PC-3 (cell line): ENCODE results near the gene OCA2.

Source experiments
- EZH2phosphoT487 ChIP-seq: fragments of 300-600 bp; sonication (generic); IDR thresholded peaks from 2 replicates; pipeline ENCODE4 v1.6.1; 2018; ENCODE audit warnings: mild to moderate bottlenecking, antibody characterized with exemption, low read length, borderline replicate concordance
- TF ChIP-seq, protein P1 (sequence below): fragments of 300-600 bp; sonication (generic); conservative IDR thresholded peaks from 2 replicates; pipeline ENCODE4 v1.5.1; 2017; ENCODE audit warnings: antibody characterized with exemption, low read depth, mild to moderate bottlenecking, low read length

DNA sequence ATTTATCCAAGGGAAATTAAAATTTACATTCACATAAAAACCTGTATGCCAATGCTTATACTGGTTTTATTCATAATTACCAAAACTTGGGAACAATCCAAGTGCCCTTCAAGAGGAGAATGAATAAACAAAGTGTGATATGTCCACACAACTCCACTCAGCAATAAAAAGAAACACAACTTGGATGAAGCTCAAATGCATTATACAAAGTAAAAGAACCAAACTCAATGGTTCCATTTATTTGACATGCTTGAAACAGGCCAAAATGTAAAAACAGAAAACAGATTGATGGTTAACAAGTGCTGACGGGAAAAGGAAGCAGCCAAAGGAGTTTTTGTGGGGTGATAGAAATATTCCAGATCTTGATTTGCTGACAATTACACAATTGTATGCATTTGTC, 23.5 kb downstream of the OCA2 start:
- TF ChIP-seq, protein P1, sequence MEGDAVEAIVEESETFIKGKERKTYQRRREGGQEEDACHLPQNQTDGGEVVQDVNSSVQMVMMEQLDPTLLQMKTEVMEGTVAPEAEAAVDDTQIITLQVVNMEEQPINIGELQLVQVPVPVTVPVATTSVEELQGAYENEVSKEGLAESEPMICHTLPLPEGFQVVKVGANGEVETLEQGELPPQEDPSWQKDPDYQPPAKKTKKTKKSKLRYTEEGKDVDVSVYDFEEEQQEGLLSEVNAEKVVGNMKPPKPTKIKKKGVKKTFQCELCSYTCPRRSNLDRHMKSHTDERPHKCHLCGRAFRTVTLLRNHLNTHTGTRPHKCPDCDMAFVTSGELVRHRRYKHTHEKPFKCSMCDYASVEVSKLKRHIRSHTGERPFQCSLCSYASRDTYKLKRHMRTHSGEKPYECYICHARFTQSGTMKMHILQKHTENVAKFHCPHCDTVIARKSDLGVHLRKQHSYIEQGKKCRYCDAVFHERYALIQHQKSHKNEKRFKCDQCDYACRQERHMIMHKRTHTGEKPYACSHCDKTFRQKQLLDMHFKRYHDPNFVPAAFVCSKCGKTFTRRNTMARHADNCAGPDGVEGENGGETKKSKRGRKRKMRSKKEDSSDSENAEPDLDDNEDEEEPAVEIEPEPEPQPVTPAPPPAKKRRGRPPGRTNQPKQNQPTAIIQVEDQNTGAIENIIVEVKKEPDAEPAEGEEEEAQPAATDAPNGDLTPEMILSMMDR: no peak
- TF ChIP-seq EZH2phosphoT487: no peak
